KMS-11 (cell line): ENCODE results near the gene TMEM106C.

ENCODE experiments used
- H2AFZ ChIP-seq: fragments of 200-600 bp; sonication (generic); 2 replicates; pipeline ENCODE4 v1.6.1; 2016; ENCODE audit warnings: antibody characterized with exemption, mixed run types, low read depth
- H3K27ac ChIP-seq: fragments of 200-600 bp; sonication (generic); 2 replicates; pipeline ENCODE4 v1.6.1; 2016; ENCODE audit warnings: mild to moderate bottlenecking, mixed run types
- H3K27me3 ChIP-seq: fragments of 200-600 bp; sonication (generic); 2 replicates; pipeline ENCODE4 v1.6.1; 2017; ENCODE audit warnings: mild to moderate bottlenecking, low read depth, mixed run types, moderate library complexity; ENCODE audit not compliant: insufficient read depth
- H3K36me3 ChIP-seq: fragments of 200-600 bp; sonication (generic); 2 replicates; pipeline ENCODE4 v1.6.1; 2017; ENCODE audit warnings: mild to moderate bottlenecking, mixed run types; ENCODE audit not compliant: insufficient read depth
- H3K4me1 ChIP-seq: fragments of 200-600 bp; sonication (generic); 2 replicates; pipeline ENCODE4 v1.6.1; 2016; ENCODE audit warnings: mild to moderate bottlenecking, low read depth, mixed run types; ENCODE audit not compliant: poor library complexity, severe bottlenecking
- H3K4me2 ChIP-seq: fragments of 200-600 bp; sonication (generic); 2 replicates; pipeline ENCODE4 v1.7.0; 2016; ENCODE audit warnings: mild to moderate bottlenecking, mixed run types
- H3K4me3 ChIP-seq: fragments of 200-600 bp; sonication (generic); IDR thresholded peaks from 2 replicates; pipeline ENCODE4 v1.6.1; 2017; ENCODE audit warnings: low read depth, low read length, mixed read lengths; ENCODE audit not compliant: insufficient read depth
- H3K79me2 ChIP-seq: fragments of 200-600 bp; sonication (generic); 2 replicates; pipeline ENCODE4 v1.6.1; 2016; ENCODE audit warnings: low read depth, mixed run types; ENCODE audit not compliant: insufficient read depth
- H3K9ac ChIP-seq: fragments of 200-600 bp; sonication (generic); 2 replicates; pipeline ENCODE4 v1.6.1; 2016; ENCODE audit warnings: mild to moderate bottlenecking, mixed run types
- H4K20me1 ChIP-seq: fragments of 200-600 bp; sonication (generic); 2 replicates; pipeline ENCODE4 v1.6.1; 2016; ENCODE audit warnings: mild to moderate bottlenecking, mixed run types; ENCODE audit not compliant: insufficient read depth
- TF ChIP-seq, protein P1 (sequence below): fragments of 200-600 bp; sonication (generic); conservative IDR thresholded peaks from 2 replicates; pipeline ENCODE4 v1.6.1; 2017; ENCODE audit warnings: low read depth, mild to moderate bottlenecking, antibody characterized with exemption, low read length, moderate library complexity, mixed read lengths

The TMEM106C gene

DNA sequence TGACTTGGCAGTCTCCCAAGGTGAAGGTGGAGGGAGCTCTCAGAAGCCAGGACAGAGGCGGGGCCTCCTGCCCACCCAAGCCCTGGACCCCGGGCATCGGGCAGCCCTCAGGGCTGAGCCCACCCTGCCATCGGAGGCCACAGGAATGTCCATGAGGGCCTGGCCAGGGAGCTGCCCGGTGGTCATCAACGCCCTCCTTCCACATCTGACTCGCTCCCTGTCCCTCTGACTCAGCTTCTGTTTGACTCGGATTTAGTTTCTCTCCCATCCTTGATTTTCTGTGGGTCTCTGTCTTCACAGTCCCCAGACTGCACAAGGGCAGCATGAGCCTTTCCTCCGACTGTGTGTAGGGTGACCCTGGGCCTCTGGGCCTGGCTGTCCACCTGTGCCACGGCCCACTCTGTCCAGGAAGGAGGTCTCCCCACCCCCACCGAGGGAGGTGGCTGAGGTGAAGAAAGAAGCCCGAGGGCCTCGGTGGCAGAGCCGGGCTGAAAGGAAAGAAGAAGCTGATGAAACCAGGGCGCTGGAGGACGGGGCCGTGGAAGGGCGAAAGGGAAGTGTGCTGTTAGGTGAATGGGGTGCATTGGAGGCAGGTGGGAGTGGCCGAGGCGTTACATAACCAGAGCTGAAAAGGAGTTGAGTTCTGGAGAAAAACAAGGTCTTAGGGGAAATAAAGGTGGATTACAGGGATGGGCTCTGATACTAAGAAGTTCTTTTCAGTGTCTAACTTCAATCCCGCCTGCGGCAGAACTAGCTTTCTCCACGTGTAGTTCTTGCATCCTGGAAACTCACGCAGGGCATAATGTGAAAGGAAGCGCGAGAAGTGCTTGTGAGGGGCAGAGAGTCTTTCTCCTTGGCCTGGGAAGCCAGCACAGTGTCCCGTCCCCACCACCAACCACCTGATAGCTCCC, 16.7 kb upstream of the TMEM106C start:
- H3K4me3 ChIP-seq = no peak overlapping the region
- no peak overlapping the region for H3K9ac ChIP-seq
- peaks cover 8% of the 10 kb centered on the region for H3K4me1 ChIP-seq
- H3K4me2 ChIP-seq = no peak overlapping the region
- no peaks in the 10 kb centered on the region for H4K20me1 ChIP-seq
- no peak overlapping the region for H3K27ac ChIP-seq
- H3K27me3 ChIP-seq = no peaks in the 10 kb centered on the region
- H3K36me3 ChIP-seq = no peaks in the 10 kb centered on the region
- no peak overlapping the region for H2AFZ ChIP-seq
- TF ChIP-seq, protein P1, sequence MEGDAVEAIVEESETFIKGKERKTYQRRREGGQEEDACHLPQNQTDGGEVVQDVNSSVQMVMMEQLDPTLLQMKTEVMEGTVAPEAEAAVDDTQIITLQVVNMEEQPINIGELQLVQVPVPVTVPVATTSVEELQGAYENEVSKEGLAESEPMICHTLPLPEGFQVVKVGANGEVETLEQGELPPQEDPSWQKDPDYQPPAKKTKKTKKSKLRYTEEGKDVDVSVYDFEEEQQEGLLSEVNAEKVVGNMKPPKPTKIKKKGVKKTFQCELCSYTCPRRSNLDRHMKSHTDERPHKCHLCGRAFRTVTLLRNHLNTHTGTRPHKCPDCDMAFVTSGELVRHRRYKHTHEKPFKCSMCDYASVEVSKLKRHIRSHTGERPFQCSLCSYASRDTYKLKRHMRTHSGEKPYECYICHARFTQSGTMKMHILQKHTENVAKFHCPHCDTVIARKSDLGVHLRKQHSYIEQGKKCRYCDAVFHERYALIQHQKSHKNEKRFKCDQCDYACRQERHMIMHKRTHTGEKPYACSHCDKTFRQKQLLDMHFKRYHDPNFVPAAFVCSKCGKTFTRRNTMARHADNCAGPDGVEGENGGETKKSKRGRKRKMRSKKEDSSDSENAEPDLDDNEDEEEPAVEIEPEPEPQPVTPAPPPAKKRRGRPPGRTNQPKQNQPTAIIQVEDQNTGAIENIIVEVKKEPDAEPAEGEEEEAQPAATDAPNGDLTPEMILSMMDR = no peak
- H3K79me2 ChIP-seq = no peaks in the 10 kb centered on the region

DNA sequence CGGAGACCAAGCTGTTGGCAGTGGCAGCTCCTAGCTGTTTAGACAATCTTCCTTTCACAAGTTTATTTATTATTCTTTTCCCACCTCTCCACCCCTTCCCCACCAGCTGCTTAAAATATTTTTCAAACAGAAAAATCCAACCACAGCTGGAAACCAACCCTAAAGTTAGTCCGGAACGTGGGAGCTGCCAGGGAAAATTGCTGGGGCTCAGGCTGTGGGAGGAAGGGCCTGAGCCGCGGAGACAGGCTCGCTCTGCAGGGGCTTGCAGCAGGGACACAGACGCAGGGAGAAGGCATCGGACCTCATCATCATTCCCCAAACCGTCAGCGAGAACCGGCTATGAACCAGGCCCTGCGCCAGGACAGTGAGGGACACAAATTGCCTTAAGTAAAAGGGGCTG, 16.1 kb upstream of the TMEM106C start:
- Histone ChIP-seq H3K4me3 (no peak overlapping the region), H3K27me3 (no peaks in the 10 kb centered on the region), H2AFZ (no peak overlapping the region), H3K36me3 (no peaks in the 10 kb centered on the region), H4K20me1 (no peaks in the 10 kb centered on the region), H3K9ac (no peak overlapping the region), H3K4me2 (no peak overlapping the region), H3K4me1 (peaks cover 8% of the 10 kb centered on the region), H3K27ac (no peak overlapping the region), H3K79me2 (no peaks in the 10 kb centered on the region)
- TF ChIP-seq, protein P1 = no peak

DNA sequence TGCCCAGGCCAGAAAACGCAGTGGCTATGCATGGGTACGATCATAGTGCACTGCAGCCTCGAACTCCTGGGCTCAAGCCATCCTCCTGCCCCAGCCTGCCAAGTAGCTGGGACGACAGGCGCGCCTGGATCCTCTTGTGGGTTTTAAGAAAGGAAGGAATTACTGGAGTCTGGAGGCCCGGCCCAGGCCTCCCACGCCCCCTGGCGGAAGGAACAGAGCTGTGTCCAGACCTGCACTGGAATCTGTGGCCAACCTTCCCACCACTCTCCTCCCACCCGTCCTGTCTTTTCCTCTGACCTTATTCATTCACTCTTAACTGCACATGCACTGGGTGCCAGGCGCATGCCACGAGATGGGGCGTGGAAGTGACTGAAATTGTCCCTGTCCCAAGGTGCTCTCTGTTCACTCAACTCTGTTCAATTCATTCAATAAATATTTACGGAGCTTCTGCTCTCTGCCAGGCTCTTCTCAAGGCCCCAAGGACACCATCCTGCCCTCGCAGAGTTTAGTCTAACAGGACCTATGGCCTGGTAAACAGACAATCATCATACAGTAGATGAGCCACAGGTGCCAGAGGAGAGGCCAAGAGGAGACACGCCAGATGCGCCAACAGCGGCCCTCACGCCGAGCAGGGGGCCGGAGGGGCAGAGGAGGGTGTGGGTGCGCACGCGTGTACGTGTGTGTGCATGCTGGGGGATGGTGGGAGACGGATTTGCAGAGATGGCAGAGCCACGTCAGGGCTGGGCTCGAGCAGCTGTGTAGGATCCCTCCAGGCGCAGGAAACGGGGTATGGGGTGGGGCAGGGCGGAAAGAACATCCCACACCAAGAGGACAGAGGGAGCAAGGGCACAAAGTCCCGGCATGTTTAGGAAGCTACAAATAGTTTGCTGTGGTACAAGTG, 13.7 kb upstream of the TMEM106C start:
- TF ChIP-seq, protein P1 = peak; percentile 94
- H3K79me2 ChIP-seq = no peaks in the 10 kb centered on the region
- no peak overlapping the region for H3K4me3 ChIP-seq
- H2AFZ ChIP-seq = peak overlapping the region; percentile 58
- H3K27me3 ChIP-seq = no peaks in the 10 kb centered on the region
- no peaks in the 10 kb centered on the region for H3K36me3 ChIP-seq
- no peak overlapping the region for H3K9ac ChIP-seq
- H3K4me1 ChIP-seq = peaks cover 8% of the 10 kb centered on the region
- H3K4me2 ChIP-seq = no peak overlapping the region; the same call in 1 of the 2 replicates
- no peaks in the 10 kb centered on the region for H4K20me1 ChIP-seq
- no peak overlapping the region for H3K27ac ChIP-seq

DNA sequence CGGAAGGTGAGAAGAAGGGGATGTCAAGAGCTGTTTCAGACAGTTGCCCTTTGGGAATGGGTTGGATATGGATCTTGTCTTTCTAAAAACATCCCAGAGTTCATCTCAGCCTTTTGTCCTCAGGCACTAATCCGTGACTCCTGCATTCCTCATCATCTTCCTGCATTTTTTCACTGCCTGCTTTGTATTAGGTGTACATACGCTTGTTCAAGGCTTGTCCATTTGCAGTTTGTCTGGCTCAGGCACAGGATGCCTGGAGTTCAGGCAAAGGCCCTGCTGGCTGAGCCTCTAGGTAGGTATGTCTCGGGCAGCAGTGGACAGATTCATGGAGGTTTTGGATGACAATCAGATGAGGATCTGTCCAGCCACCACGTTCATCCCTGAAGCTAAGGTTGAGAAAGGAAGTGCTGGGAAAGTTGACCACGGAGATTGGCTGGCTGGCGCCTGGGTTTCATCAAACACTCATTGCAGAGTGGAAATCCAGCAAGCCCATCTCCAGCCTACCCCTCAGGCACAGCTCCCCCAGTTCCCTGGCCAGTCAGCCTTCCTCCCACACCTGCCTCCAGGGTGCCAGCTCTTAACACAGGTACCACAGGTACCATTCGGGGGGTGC, 12.4 kb upstream of the TMEM106C start:
- Histone ChIP-seq H3K4me2 (no peak overlapping the region), H3K36me3 (no peaks in the 10 kb centered on the region), H3K27ac (no peak overlapping the region), H3K4me1 (peaks cover 8% of the 10 kb centered on the region), H2AFZ (no peak overlapping the region), H4K20me1 (no peaks in the 10 kb centered on the region), H3K9ac (no peak overlapping the region), H3K27me3 (no peaks in the 10 kb centered on the region), H3K79me2 (no peaks in the 10 kb centered on the region), H3K4me3 (no peak overlapping the region)
- TF ChIP-seq, protein P1 = no peak
